GM12801 (cell line): Measurements from ENCODE around the gene RHOT1.
A peak's percentile ranks its signal among the peaks of the same experiment; 100 is the strongest.

Experiments
- TF ChIP-seq, protein P1 (sequence below): IDR thresholded peaks from one replicate; pipeline ENCODE4 v1.5.1; 2011; ENCODE audit warnings: control low read depth; ENCODE audit not compliant: insufficient read length; ENCODE audit errors: extremely low read depth

Gene RHOT1

DNA sequence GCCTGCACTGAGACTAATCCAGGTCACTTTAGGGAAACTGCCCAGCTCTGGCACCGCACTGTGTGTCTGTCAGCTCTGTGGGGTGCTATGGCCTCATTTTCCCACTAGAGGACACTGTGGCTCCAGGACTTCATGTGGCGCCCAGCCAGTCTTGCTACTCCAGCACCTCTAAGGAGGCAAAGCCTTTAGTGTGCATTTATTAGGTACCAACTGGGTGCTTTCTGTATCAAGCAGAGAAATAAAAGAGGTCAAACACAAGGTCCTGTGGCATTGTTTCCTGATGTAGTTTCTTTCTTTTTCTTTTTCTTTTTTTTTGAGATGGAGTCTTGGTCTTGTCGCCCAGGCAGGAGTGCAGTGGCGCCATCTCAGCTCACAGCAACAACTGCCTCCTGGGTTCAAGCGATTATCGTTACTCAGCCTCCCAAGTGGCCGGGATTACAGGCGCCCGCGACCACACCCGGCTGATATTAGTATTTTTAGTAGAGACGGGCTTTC is 110.9 kb downstream of the RHOT1 start:
- TF ChIP-seq, protein P1, sequence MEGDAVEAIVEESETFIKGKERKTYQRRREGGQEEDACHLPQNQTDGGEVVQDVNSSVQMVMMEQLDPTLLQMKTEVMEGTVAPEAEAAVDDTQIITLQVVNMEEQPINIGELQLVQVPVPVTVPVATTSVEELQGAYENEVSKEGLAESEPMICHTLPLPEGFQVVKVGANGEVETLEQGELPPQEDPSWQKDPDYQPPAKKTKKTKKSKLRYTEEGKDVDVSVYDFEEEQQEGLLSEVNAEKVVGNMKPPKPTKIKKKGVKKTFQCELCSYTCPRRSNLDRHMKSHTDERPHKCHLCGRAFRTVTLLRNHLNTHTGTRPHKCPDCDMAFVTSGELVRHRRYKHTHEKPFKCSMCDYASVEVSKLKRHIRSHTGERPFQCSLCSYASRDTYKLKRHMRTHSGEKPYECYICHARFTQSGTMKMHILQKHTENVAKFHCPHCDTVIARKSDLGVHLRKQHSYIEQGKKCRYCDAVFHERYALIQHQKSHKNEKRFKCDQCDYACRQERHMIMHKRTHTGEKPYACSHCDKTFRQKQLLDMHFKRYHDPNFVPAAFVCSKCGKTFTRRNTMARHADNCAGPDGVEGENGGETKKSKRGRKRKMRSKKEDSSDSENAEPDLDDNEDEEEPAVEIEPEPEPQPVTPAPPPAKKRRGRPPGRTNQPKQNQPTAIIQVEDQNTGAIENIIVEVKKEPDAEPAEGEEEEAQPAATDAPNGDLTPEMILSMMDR: peak; percentile 72

DNA sequence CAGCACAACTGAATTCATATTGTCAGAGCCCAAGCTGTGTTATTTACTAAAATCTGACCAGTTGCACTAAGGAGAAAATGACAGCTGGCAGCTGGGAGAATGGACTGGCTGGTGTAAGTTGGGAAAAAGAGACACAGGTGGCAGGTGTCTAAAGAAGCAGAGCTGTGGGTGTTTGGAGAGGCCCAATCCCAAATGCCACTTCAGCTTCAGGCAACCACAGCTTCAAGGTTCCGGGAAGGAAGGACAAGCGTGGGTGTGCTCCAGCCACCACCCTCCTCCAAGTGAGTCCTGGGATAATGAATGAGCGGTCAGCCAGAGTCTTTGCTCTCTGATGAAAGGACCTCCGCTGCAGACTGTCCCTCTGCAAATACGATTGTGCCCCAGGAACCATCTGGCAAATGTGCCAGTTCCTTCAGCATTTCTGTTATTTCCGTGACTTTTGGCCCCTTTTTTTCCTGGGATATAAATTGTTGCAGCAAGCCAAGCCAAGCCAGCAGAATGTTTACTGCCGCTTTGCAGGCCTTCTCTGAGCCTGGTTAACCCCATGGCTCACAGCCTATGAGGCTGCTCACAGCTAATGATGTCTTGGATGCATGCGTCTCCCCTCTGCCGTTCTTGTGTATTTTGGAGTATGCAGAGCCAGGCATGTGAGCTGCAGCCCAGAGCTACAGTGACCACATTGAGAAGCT is 113.9 kb downstream of the RHOT1 start:
- TF ChIP-seq, protein P1: no peak

DNA sequence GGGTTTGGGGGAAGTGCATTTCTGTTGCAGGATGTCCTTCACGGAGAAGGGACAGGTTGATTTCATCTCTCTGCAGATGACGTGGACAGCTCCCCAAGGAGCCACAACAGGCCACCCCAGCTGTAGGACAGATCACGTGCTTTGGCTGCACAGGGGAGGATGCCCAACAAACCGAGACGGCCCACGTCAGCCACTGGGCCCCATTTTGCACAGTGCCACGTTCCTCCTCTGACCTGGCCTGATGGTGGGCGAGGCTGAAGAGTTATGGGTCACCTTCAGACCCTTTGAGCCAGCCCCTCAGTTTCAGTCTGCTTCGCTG is 114.4 kb downstream of the RHOT1 start:
- TF ChIP-seq, protein P1: no peak

DNA sequence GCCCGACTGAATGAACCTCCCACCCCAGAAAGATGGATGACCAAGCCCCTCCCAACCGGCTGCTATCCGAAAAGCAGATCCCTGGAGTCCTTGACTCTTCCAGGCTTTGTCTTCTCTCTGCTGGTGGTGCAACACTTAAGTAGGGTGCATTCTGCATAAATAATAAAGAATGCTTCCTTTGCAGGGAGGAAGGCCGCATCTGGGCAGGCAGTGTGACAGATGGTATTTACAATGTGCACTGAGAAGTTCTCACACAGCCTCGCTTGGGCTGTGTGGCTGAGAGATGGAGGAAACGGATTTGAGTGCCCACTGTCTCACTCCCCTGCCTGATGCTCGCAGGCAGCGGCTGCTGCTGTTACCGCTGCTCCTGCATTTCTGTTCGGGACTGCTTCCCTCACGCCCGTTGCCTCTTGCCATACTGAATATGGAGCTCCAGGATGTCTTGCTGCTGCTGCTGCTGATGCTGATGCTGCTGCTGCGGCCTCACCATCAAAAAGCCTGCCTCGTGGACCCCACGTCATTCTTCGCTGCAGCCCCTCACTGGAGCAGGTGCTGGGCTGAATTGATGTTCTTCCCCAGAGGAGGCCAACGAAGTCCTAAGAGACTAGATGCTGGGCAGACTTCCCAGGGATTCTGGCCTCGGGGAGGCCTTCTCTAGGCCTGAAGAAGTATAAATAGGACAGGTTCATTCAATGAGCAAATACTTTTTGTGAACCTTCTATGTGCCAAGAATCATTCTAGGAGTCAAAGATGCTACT is 116.3 kb downstream of the RHOT1 start:
- TF ChIP-seq, protein P1: no peak

DNA sequence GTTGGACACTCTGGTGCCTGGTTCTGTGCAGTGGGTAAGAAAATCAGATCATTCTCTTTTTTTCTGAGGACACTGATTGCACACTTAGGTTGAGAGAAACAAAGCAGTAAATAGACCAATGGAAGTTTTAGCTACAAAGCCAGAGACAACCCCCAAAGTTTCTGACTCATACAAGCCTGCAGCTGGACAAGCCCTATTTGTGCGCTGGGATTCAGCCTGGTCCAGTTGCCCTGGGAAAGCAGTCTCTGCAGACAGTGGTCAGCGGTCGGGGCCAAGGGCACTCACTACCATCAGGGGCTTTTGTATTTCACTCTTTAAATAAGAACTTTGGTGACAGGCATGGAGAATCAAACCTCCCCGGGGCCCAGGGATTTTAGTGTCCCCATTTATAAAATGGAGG is 117.3 kb downstream of the RHOT1 start:
- TF ChIP-seq, protein P1: no peak

DNA sequence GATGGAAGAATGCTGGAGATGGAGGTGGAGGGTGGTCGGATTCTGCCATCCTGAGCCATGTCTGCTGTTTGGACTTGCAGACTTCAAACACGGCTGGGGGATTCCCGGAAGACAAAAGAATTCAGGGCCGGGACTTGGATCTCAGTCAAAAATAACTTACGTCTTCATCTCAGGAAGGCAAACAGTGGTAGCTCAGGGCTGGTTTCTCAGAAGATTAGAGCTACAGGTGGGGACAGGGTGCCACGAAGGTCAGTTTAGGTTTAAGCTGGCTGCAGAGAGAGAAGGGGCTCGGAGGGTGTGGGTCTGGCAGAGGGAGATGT is 119.1 kb downstream of the RHOT1 start:
- TF ChIP-seq, protein P1: no peak

DNA sequence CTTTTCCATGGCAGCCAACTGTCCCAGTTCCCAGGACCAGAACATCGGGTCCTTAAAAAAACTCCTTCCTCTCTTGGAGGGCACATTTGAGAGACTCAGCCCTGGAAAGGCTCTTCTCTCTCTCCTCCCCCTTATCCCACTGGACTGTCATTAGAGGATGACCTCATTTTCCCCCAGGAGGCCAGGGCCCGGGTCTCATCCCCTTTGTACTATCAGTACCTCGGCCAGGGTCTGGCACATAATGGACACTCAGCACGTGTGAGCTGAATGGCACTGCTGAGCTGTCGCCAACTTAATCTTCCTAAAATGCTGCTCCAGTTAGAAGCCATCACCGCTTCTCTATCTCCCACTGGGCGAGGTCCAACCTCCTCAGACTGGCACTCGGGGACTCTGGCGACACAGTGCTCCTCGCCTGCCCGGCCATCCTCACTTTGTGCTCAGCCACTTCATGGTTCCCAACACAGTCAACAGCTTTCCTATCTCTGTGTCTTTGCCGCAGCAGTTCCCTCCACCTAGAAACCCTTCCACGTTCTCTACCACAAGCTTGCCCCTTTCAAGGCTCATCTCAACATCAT is 119.7 kb downstream of the RHOT1 start:
- TF ChIP-seq, protein P1: no peak
